IPS DF 6.9 (cell line): ENCODE data around the gene DSCAM.
"Not testable (repeated sequence)": the region's sequence is repeated elsewhere in the genome, so short reads cannot be mapped to it uniquely, and the experiment has no call there.

ENCODE experiments used
- DNase-seq: peaks from one replicate; pipeline ENCODE4 v3.0.0-alpha.2; 2013; ENCODE audit warnings: low read depth, low spot score
- H3K27ac ChIP-seq: one replicate; pipeline ENCODE4 v1.5.1; 2013; ENCODE audit warnings: low read length, control low read depth
- H3K27me3 ChIP-seq: 2 replicates; pipeline ENCODE4 v1.6.1; 2013; ENCODE audit warnings: mild to moderate bottlenecking, low read length; ENCODE audit not compliant: control insufficient read depth, insufficient read depth
- H3K36me3 ChIP-seq: 2 replicates; pipeline ENCODE4 v1.6.1; 2013; ENCODE audit warnings: low read length; ENCODE audit not compliant: control insufficient read depth, insufficient read depth
- H3K4me1 ChIP-seq: 2 replicates; pipeline ENCODE4 v1.6.1; 2013; ENCODE audit warnings: low read length; ENCODE audit not compliant: control insufficient read depth, insufficient read depth
- H3K4me3 ChIP-seq: 2 replicates; pipeline ENCODE4 v1.5.1; 2013; ENCODE audit warnings: mild to moderate bottlenecking, low read length
- H3K9me3 ChIP-seq: 2 replicates; pipeline ENCODE4 v1.6.1; 2013; ENCODE audit warnings: low read length, inconsistent platforms; ENCODE audit not compliant: control insufficient read depth, insufficient read depth
- WGBS: extraction: QIAGEN DNeasy Blood & Tissue Kit; methylation state at CpG from one replicate; pipeline ENCODE4 v1.1.7; 2013; ENCODE audit warnings: mixed read lengths, missing lambda C conversion rate; ENCODE audit not compliant: insufficient read length, insufficient coverage; 5-methylcytosine and 5-hydroxymethylcytosine counted together

Gene DSCAM

GRCh38 chr21:40452548-40452947, 394.4 kb downstream of the DSCAM start:
- no peaks in the 10 kb centered on the region for H3K4me1 ChIP-seq
- no peak overlapping the region for H3K27ac ChIP-seq
- no CpG with 5 or more reads among the region's 1 CpG for WGBS
- H3K9me3 ChIP-seq: peaks cover 3% of the 10 kb centered on the region
- no peak for DNase-seq
- H3K36me3 ChIP-seq: no peaks in the 10 kb centered on the region
- H3K27me3 ChIP-seq: no peaks in the 10 kb centered on the region
- no peak overlapping the region for H3K4me3 ChIP-seq

DNA sequence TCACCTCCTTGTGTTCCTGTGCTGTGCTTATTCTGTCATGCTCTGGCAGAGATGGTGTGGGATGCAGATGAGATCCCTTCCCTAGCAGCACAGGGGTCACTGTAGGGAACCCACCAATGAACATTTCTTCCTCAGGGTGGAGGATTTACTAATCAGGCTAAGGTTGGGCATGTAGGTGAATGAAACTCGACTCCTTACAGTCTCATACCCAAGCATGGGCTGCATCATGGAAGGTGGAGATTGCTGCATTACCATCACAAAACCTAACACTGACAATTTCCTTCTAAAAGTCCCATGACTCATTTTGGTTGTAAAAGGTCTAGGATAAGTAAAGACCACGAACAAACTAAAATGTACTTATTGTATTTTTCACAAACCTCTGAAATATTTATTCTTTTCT, 399.9 kb downstream of the DSCAM start:
- Histone ChIP-seq H3K27ac (no peak overlapping the region), H3K9me3 (peaks cover 10% of the 10 kb centered on the region), H3K4me3 (no peak overlapping the region), H3K27me3 (no peaks in the 10 kb centered on the region), H3K4me1 (no peaks in the 10 kb centered on the region), H3K36me3 (no peaks in the 10 kb centered on the region)
- no peak for DNase-seq
- no CpG with 5 or more reads among the region's 2 CpGs for WGBS

DNA sequence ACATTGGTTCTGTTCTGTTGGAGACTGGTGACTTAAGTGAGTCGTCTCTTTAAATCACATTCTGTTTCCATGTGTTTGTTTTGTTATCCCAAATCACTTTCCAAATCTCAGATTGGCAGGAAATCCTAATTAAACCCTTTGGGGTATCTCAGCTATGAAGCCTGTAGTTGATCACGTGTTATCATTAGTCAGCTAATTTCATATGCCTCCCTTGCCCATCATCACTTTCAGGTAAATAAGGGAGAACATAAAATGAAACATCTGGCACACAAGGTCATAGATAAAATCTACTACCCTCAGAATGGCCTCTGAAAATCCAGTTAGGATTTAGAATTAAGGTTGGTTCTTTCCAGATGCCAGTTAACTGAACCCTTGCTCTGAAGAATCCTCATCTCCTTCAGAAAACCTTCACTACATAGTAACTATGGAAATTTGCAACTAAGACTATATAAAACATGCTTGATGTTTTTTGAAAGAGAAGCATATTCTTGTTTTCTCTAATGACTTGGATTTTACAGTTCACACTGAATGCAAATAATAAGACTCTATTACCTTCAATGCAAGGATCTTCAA, 401.5 kb downstream of the DSCAM start:
- H3K4me1 ChIP-seq: no peaks in the 10 kb centered on the region
- H3K9me3 ChIP-seq: peaks cover 11% of the 10 kb centered on the region
- WGBS: no CpG with 5 or more reads among the region's 2 CpGs
- no peak overlapping the region for H3K4me3 ChIP-seq
- no peak overlapping the region for H3K27ac ChIP-seq
- no peaks in the 10 kb centered on the region for H3K27me3 ChIP-seq
- no peak for DNase-seq
- no peaks in the 10 kb centered on the region for H3K36me3 ChIP-seq

DNA sequence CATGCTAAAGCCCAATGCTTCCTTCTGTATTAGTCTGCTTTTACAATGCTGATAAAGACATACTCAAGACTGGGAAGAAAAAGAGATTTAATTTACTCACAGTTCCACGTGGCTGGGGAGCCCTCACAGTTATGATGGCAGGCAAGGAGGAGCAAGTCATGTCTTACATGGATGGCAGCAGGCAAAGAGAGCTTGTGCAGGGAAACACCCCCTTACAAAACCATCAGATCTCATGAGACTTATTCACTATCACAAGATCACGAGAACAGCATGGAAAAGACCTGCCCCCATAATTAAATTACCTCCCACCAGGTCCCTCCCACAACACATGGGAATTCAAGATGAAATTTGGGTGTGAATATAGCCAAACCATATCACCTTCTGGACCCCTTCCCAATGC, 407.4 kb downstream of the DSCAM start:
- not testable (repeated sequence) for H3K27me3 ChIP-seq, H3K36me3 ChIP-seq, H3K4me1 ChIP-seq, H3K4me3 ChIP-seq, DNase-seq, H3K27ac ChIP-seq
- peaks cover 17% of the 10 kb centered on the region for H3K9me3 ChIP-seq
- WGBS: no CpG with 5 or more reads among the region's 2 CpGs

DNA sequence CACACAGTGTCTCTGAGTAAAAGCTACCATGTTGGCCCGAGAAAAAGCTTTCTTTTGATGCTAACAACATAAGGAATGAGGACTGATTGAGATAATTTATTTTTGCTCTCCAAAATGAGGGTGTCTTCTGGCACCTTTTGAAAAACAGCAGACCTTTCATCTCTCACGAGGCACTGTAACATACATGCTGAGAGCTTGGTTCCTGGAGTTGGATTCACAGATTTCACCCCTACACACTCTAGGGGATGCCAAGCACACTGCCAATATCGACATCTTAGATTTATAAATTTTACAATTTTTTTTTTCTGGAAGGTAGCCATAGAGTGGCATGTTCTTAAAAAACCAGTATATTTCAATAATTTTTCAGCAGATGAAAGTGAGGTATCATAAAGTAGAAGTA, 408.3 kb downstream of the DSCAM start:
- Histone ChIP-seq H3K27me3 (no peaks in the 10 kb centered on the region), H3K27ac (no peak overlapping the region), H3K4me1 (no peaks in the 10 kb centered on the region), H3K36me3 (no peaks in the 10 kb centered on the region), H3K9me3 (peaks cover 14% of the 10 kb centered on the region), H3K4me3 (no peak overlapping the region)
- WGBS: no CpG with 5 or more reads among the region's 3 CpGs
- no peak for DNase-seq

GRCh38 chr21:40436261-40436660, 410.7 kb downstream of the DSCAM start:
- H3K9me3 ChIP-seq: peaks cover 16% of the 10 kb centered on the region
- WGBS: no CpG with 5 or more reads among the region's 1 CpG

DNA sequence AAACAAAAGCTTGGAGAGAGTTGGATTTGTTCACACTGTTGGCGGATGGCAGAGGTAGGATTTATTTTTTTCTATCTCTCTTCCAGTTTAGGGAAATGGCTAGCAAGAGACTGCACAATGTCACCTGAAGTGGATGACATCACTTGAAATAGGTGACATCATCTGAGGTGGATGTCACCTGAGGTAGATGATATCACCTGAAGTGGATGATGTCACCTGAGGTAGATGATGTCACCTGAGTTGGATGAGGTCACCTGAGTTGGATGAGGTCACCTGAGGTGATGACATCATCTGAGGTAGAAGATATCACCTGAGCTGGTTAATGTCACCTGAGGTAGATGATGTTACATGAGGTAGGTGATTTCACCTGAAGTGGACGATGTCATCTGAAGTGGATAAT, 413.4 kb downstream of the DSCAM start:
- H3K9me3 ChIP-seq: peaks cover 12% of the 10 kb centered on the region
- no peaks in the 10 kb centered on the region for H3K36me3 ChIP-seq
- no peak for DNase-seq
- H3K27ac ChIP-seq: no peak overlapping the region
- no CpG with 5 or more reads among the region's 2 CpGs for WGBS
- no peaks in the 10 kb centered on the region for H3K4me1 ChIP-seq
- H3K27me3 ChIP-seq: no peaks in the 10 kb centered on the region
- H3K4me3 ChIP-seq: no peak overlapping the region

More at GRCh38 chr21:40436261-40436660, 410.7 kb downstream of the DSCAM start:
- H3K36me3 ChIP-seq: no peaks in the 10 kb centered on the region
- no peak overlapping the region for H3K4me3 ChIP-seq
- H3K4me1 ChIP-seq: no peaks in the 10 kb centered on the region
- no peak for DNase-seq
- H3K27me3 ChIP-seq: no peaks in the 10 kb centered on the region
- no peak overlapping the region for H3K27ac ChIP-seq

DNA sequence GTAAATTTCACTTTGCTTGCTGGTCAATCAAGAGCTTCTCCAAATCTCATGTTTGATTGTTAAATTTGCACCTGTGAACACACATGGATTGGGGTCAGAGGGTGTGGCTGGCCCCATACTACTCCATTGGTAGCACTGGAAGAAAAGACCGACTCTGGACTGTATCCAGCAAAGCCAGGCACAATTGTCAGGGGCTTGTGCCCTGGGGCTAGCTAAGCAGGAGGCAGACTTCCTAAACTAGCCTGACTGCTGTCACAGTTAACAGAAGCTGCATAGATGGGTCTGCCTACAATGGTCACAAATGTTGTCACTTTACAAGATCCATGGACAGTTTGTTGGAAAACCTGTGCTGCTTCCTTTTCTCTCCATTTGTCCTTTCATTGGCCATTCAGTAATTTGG, 421.0 kb downstream of the DSCAM start:
- no CpG with 5 or more reads among the region's 1 CpG for WGBS
- H3K4me1 ChIP-seq: no peaks in the 10 kb centered on the region
- H3K27ac ChIP-seq: no peak overlapping the region
- no peaks in the 10 kb centered on the region for H3K36me3 ChIP-seq
- peaks cover 9% of the 10 kb centered on the region for H3K9me3 ChIP-seq
- no peak for DNase-seq
- H3K27me3 ChIP-seq: no peaks in the 10 kb centered on the region
- H3K4me3 ChIP-seq: no peak overlapping the region

GRCh38 chr21:40422896-40423635, 423.9 kb downstream of the DSCAM start:
- H3K27ac ChIP-seq: no peak overlapping the region
- no peaks in the 10 kb centered on the region for H3K36me3 ChIP-seq
- WGBS: no CpG with 5 or more reads among the region's 12 CpGs
- H3K9me3 ChIP-seq: peaks cover 12% of the 10 kb centered on the region
- DNase-seq: no peak
- H3K4me1 ChIP-seq: no peaks in the 10 kb centered on the region
- no peaks in the 10 kb centered on the region for H3K27me3 ChIP-seq
- H3K4me3 ChIP-seq: no peak overlapping the region

DNA sequence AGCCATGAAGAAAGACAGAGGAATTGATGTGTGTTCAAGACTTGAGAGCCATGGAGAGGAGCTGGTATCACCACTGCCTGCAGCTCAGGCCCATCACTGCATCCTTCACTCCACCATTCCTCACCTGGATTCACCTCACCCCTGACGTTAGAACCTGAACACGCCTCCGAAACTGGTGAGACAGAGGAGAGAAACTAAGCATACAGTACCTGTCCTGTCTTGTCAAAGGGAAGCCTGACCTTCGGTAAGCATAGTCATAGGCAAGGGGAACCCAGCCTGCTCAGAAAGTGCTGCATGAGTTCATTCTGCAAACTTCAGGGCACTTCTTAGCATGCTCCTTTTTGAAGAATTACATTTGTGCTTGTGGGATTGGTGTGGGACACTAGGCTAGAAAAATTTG, 425.8 kb downstream of the DSCAM start:
- peaks cover 8% of the 10 kb centered on the region for H3K9me3 ChIP-seq

DNA sequence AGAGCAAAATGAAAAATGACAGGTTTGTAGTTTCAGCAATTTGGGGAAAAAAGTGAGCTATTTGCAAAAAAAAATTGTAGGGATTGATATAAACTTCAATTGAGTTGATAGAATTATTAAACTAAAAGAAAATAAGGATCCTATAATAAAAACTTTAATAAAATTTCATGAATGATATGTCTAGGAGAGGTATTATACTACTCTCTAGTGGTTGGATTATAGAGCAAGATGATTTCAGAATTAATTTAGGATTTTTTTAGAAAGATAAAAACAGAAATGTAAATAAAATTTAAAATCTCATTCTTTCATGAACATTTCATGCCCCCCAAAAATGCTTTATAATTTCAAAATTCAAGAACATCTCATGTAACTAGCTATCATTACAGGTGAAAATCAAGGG, 430.4 kb downstream of the DSCAM start:
- H3K9me3 ChIP-seq: peaks cover 9% of the 10 kb centered on the region
- H3K27me3 ChIP-seq: no peaks in the 10 kb centered on the region
- no peak overlapping the region for H3K4me3 ChIP-seq
- H3K27ac ChIP-seq: no peak overlapping the region
- DNase-seq: no peak
- H3K36me3 ChIP-seq: no peaks in the 10 kb centered on the region
- no peaks in the 10 kb centered on the region for H3K4me1 ChIP-seq

More for the DNA sequence above, 425.8 kb downstream of the DSCAM start:
- no CpG with 5 or more reads among the region's 4 CpGs for WGBS
- no peak for DNase-seq
- Histone ChIP-seq H3K4me1 (no peaks in the 10 kb centered on the region), H3K36me3 (no peaks in the 10 kb centered on the region), H3K27ac (no peak overlapping the region), H3K4me3 (no peak overlapping the region), H3K27me3 (no peaks in the 10 kb centered on the region)
